Stimulated activated naive CD8-positive, alpha-beta T cell treated with anti-CD3 and anti-CD28 coated beads, Interleukin-15, Interleukin-2, amounts not matched to agents 100 ng/mL and 50 ng/mL, for 24 hours (primary cell): ENCODE data around the gene PITPNC1.

Experiments
- H3K27ac Mint-ChIP-seq: one replicate; pipeline ENCODE4 v1.8.0; 2021; ENCODE audit warnings: mild to moderate bottlenecking, mixed read lengths
- H3K27me3 Mint-ChIP-seq: one replicate; pipeline ENCODE4 v1.8.0; 2021; ENCODE audit warnings: mixed read lengths
- H3K36me3 Mint-ChIP-seq: one replicate; pipeline ENCODE4 v1.8.0; 2021; ENCODE audit warnings: low read depth, mixed read lengths
- H3K4me1 Mint-ChIP-seq: one replicate; pipeline ENCODE4 v1.8.0; 2021; ENCODE audit warnings: low read depth, mixed read lengths
- H3K4me3 Mint-ChIP-seq: one replicate; pipeline ENCODE4 v1.8.0; 2021; ENCODE audit warnings: mild to moderate bottlenecking, mixed read lengths
- H3K9me3 Mint-ChIP-seq: one replicate; pipeline ENCODE4 v1.8.0; 2021; ENCODE audit warnings: mixed read lengths

The PITPNC1 gene

DNA sequence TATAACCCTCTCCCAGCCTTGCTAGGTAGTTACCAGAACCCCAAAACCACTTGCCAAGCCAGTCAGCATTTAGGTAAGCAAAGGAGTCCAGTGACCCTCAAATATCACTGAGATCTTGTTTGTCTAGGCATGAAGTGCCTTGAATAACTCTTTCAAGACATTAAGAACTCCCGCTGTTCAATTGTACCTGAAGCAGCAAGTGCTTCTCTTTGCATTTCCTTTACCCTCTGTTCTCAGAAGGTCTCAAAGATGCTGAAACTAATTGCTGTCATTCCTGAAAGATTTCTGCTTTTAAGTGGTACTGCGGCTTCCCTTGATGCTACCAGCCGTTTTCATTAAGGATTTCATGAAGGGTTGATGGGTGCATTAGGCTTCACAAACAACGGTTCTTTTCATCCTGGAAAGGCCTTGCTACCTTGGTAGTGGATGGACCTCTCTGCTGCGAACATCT lies 142.7 kb downstream of the PITPNC1 start:
- peak overlapping the region; percentile 51 for H3K4me3 Mint-ChIP-seq
- peaks cover 7% of the 10 kb centered on the region for H3K9me3 Mint-ChIP-seq
- H3K4me1 Mint-ChIP-seq = peaks cover 70% of the 10 kb centered on the region
- no peaks in the 10 kb centered on the region for H3K36me3 Mint-ChIP-seq
- peak overlapping the region; percentile 56 for H3K27ac Mint-ChIP-seq
- H3K27me3 Mint-ChIP-seq = no peaks in the 10 kb centered on the region

DNA sequence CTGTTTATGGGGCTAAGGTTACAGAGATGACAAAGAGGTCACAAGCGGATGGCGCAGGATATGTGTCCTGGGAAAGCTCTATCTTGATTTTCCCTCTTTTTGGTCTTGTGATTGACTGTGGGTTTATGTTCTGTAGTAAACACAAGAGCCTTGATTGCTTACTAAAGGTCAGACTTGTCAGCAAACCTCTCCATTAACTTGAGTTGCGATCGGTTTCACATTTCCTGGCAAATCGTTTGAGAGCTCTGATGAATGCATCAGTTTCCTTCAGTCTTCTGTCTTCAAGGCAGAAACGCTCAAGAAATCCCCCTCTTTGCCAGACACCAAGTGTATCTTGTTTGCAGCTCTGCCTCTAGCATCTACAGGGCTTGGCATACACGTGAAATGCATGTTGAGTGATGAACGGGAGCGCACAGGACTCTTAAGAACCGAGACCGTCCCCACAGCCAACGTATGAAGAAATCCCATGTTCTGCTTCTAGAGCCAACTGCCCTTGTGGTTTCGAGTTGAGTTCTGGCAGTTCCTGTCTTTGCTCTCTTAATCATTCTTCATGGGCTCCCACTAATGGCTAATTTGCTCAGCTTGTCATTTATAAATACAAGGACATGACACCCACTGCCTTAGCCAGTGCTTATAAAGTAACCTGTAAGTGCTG lies 143.3 kb downstream of the PITPNC1 start:
- Mint-ChIP-seq H3K4me3 (peak overlapping the region; percentile 51), H3K4me1 (peaks cover 64% of the 10 kb centered on the region)

DNA sequence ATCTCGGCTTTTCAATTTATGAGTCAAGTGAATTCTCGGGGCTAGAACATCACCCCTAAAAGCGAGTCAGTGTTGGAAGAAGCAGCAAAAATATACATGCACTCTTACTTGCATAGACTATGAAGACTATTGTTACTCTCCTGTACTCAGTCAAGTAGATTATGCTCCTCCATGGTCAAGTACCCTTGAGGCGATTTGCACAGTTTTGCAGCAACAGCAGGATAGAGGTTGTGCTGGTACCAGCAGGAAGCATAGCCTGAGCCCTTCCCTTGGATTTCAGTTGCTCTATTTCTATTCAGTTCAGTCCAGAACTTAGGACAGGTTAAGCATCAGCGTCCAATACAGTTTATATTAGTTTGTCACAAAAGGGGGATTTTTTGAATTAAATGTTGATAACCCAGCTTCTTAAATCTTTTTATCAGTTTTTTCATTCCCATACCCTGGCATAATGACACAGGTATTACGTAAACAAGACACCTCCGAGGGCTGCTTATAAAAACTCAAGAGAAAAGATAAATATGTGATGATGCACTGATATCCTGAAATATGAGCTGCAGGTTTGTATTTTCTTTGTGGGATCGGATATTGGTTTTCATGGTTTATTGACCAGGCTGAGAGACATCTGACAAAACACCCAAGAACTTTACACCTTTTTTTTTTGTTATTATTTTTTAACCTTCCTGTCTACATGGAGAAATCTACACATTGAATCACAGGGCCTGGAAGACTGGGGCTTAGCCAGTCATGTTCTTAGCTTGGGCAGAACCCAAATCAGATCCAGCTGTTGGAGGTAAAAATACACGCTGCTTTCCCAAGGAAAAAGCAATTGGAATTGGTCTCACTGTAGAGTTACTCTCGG lies 144.1 kb downstream of the PITPNC1 start:
- Mint-ChIP-seq H3K9me3 (peaks cover 7% of the 10 kb centered on the region), H3K36me3 (no peaks in the 10 kb centered on the region), H3K4me3 (no peak overlapping the region), H3K27me3 (no peaks in the 10 kb centered on the region), H3K4me1 (peaks cover 61% of the 10 kb centered on the region), H3K27ac (no peak overlapping the region)

More for the DNA sequence above, 143.3 kb downstream of the PITPNC1 start:
- H3K27me3 Mint-ChIP-seq = no peaks in the 10 kb centered on the region
- H3K9me3 Mint-ChIP-seq = peaks cover 7% of the 10 kb centered on the region
- no peaks in the 10 kb centered on the region for H3K36me3 Mint-ChIP-seq
- H3K27ac Mint-ChIP-seq = peak overlapping the region; percentile 62

DNA sequence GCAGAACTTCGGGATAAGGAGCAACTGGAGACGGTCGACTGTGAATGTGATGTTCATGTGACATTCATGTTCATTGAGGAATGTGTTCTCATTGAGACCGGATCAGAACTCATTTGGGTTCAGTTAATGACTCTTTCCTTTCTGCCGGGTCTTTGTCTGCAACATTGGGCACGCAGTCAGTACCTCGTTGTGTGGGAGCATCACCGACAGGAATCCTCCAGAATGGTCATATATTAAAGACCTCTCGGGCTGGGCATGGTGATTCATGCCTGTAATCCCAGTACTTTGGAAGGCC lies 144.6 kb downstream of the PITPNC1 start:
- H3K4me3 Mint-ChIP-seq = no peak overlapping the region
- H3K27ac Mint-ChIP-seq = no peak overlapping the region
- H3K9me3 Mint-ChIP-seq = peaks cover 7% of the 10 kb centered on the region
- H3K36me3 Mint-ChIP-seq = no peaks in the 10 kb centered on the region
- no peaks in the 10 kb centered on the region for H3K27me3 Mint-ChIP-seq
- peaks cover 60% of the 10 kb centered on the region for H3K4me1 Mint-ChIP-seq

DNA sequence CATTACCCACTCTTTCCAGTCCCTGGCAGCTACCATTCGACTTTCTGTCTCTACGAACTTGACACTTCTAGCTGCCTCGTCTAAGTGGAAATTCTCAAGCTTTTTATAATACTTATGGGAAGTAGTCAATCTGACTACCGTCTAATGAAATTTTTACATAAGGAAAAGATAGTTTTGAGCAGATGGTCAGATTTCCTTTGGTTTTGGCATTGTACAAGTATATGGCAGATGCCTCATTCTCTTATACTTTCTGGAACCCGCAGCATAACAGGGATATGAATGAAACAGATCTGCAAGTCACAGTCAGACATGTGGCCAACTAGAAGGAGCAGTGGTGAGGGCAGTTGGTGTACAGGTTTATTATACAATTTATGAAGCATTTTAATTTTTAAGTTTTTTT lies 146.0 kb downstream of the PITPNC1 start:
- Mint-ChIP-seq H3K9me3 (no peaks in the 10 kb centered on the region), H3K4me1 (peaks cover 54% of the 10 kb centered on the region), H3K27ac (no peak overlapping the region), H3K27me3 (no peaks in the 10 kb centered on the region), H3K4me3 (no peak overlapping the region), H3K36me3 (no peaks in the 10 kb centered on the region)

DNA sequence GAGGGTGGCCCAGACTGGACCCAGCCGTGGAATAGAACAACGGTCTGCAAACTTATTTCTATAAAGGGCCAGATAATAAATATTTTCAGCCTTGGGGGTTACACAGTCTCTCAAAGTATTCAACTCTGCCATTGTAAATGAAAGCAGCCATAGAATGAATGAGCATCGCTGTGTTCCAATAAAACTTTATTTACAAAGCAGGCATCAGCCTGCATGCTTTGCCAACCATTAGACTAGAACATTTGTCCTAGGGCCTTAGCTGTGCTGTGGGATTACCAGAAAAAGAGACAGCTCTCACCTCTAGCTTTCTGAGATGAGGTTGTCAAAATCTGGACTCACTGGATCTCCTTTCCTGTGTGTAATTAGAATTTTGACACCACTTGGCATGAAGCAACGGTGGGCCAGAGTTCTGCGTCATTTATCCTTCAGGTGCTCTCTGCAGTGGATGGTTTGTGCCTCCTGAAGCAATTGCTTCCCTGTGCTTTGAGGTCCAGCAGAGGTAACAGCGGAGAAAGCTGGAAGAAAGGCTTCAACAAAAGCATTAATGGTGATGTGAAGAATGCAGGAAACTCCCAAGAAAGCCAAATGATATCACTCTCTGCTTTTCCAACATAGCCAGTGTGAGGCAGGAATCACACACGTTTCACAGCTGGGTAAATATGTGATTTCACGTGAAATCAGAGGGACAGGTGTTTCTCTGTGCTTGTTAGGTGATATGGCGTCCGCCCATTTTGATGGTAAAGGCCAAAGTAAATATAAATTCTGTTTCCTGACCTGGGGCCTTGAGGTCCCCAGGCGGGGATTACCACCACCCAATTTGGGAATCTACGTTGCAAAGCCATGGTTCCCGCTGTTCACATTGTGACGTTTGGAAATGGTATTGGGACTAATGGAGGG lies 148.4 kb downstream of the PITPNC1 start:
- Mint-ChIP-seq H3K36me3 (no peaks in the 10 kb centered on the region), H3K27ac (no peak overlapping the region), H3K27me3 (no peaks in the 10 kb centered on the region), H3K4me3 (no peak overlapping the region), H3K4me1 (peaks cover 33% of the 10 kb centered on the region), H3K9me3 (no peaks in the 10 kb centered on the region)

DNA sequence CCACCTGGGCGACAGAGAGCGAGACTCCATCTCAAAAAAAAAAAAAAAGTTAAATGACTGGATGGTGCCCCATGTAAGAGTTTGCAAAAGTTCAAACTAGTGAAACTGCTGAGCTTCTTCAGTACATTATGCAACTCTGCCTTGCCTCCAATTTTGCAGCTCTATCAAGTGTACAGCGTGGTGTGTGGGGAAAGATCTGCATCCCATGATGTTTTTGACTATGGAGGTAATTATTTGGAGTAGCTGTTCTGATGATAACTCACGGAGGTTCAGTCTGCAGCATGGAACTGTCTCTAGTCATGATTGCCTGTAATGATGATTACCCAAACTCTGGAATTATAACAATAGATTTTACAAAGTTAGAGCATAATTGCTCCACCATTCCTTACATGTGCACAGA lies 149.6 kb downstream of the PITPNC1 start:
- H3K27me3 Mint-ChIP-seq = no peaks in the 10 kb centered on the region
- no peaks in the 10 kb centered on the region for H3K9me3 Mint-ChIP-seq
- H3K36me3 Mint-ChIP-seq = no peaks in the 10 kb centered on the region
- no peak overlapping the region for H3K27ac Mint-ChIP-seq
- H3K4me3 Mint-ChIP-seq = no peak overlapping the region
- peaks cover 36% of the 10 kb centered on the region for H3K4me1 Mint-ChIP-seq

DNA sequence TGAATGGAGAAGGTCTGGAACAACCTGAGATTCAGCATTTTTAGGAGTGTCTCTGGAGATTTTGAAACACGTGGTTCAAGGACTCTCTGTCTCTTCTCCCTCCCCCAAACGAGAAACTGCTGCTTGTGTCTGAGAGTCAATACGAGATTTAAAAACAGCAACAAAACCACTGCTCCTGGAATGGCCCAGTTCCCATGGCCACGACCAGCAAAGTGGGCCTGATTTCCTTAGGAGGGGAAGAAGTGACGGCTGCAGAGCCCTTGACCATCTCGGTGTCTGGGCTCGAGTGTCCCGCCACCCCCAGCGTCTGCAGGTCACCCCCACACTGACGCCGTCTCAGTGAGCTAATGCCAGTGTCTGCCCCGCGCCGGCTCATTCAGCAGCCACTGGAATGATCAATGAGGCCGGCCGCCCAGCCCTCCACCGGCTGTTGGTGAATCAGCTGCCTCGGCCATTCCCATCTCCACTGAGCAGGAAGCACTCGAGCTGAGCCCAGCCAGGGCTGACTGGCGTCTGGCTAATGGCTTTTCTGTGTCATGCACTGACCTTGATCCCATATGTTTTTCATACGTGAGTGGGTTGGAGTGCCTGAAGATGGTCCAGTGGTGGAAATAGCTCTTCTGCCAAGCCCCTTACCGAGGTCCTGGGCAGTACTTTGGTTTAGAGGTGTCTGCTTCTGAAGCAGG lies 151.8 kb downstream of the PITPNC1 start:
- H3K4me3 Mint-ChIP-seq = no peak overlapping the region

DNA sequence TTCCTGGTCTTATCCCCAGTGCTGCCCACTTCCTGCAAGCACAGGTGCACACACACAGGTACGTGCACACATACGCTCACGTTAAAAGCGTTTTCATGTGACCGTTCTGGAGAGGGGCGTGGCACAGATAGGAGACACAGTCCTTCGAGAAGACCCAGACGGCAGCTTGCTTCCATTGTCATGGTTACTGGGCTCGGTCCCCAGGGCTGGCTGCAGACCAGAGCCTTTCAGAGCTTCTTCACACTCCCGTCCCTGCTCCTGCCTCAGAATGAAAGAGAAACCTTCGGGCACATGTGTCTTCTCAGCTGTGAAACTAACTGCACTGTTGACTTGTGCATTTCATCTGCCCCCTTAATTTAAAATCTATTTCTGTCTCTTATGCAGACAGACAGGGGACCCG lies 154.2 kb downstream of the PITPNC1 start:
- H3K9me3 Mint-ChIP-seq = no peaks in the 10 kb centered on the region
- H3K4me3 Mint-ChIP-seq = no peak overlapping the region
- peaks cover 14% of the 10 kb centered on the region for H3K36me3 Mint-ChIP-seq
- H3K4me1 Mint-ChIP-seq = peaks cover 26% of the 10 kb centered on the region
- no peak overlapping the region for H3K27ac Mint-ChIP-seq
- no peaks in the 10 kb centered on the region for H3K27me3 Mint-ChIP-seq

More for the DNA sequence above, 151.8 kb downstream of the PITPNC1 start:
- Mint-ChIP-seq H3K36me3 (no peaks in the 10 kb centered on the region), H3K4me1 (peaks cover 29% of the 10 kb centered on the region), H3K27me3 (no peaks in the 10 kb centered on the region), H3K27ac (no peak overlapping the region), H3K9me3 (no peaks in the 10 kb centered on the region)

DNA sequence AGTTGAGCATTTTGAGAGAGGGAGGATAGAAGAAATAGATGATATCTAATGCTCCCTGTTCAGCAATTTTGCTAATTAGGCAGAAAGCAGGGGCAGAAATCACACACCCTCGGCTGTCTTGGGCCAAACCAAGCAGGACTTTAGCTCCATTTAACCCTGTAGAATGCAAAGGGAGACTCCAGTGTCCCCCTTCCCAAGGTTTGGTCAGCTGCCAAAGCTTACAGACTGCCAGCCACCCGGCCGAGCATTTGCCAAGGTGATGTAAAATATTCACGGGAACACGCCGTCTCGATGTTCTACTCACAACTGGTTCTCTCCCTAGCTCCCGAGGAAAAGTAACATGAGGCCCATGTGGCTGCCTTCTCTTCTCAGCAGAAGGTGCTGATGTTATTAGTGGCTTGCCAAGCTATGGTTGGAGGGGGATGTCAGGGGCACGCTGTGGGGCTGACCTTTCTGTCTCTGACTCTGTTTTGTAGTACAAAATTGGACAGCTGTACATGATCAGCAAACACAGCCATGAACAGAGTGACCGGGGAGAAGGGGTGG lies 155.3 kb downstream of the PITPNC1 start:
- Mint-ChIP-seq H3K4me3 (no peak overlapping the region), H3K27me3 (no peaks in the 10 kb centered on the region), H3K27ac (no peak overlapping the region), H3K9me3 (no peaks in the 10 kb centered on the region), H3K4me1 (peaks cover 20% of the 10 kb centered on the region), H3K36me3 (peaks cover 14% of the 10 kb centered on the region)

DNA sequence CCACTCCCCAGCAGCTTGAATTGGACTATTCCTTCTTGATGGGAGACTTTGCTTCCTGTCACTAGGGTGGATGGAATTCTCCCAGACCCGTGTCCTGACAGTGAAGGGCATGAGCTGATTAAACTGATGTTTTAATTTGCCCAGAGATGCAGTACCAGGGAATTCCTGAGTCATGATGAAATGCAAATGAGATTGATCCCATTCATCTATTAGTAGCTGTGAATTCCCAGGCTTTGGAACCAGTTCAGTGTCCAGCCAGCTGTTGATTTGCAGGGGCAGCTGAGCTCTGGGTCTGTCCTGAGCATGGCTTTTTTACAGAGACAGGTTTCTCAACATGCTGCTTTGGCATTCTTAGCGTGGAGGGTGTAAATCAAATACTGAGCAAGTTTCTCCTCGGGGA lies 157.9 kb downstream of the PITPNC1 start:
- peaks cover 16% of the 10 kb centered on the region for H3K4me1 Mint-ChIP-seq
- H3K27ac Mint-ChIP-seq = no peak overlapping the region
- peaks cover 14% of the 10 kb centered on the region for H3K36me3 Mint-ChIP-seq
- H3K4me3 Mint-ChIP-seq = no peak overlapping the region
- H3K27me3 Mint-ChIP-seq = no peaks in the 10 kb centered on the region
- no peaks in the 10 kb centered on the region for H3K9me3 Mint-ChIP-seq

DNA sequence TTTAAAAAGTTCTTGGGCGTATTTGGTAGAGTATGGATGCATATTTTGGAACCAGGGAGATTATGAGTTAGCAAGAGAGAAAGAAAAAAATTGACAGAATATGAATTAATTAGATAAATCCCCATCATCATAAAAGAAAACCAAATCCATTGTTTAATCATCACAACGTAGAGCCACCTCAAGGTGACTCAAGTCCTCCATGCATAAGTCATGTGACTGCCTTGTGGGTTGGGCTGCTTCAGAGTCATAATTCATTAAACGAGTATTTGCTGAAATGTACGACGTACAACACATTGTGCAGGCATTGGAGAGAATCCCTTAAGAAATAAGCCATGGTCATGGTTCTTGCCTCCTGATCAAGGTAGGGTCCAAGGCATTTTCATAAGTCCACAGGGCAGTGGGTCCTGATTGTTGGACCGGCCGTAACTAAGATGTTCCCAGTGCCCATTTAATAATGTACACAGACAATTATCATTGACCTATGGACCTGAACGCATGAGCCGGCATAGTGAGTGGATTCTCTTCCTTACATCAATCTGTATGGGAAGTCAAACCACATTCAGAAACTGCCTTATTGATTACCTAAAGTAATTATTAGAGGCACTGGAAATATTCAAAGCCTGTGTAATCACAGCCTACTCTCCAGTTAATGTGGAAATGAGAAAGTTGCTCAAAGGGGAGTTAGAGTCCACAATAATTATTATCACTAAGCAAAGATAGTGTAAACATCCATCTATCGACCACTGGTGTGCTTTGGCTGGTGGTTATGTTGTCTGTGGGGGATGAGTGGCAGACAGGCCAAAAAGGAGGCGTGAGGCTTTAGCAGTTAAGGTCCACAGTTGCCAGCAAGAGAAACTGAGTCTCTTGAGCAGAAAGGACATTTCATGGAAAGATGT lies 165.4 kb downstream of the PITPNC1 start:
- no peaks in the 10 kb centered on the region for H3K9me3 Mint-ChIP-seq
- no peak overlapping the region for H3K4me3 Mint-ChIP-seq
- H3K4me1 Mint-ChIP-seq = peaks cover 14% of the 10 kb centered on the region
- H3K27ac Mint-ChIP-seq = peak overlapping the region; percentile 22
- H3K36me3 Mint-ChIP-seq = peaks cover 11% of the 10 kb centered on the region
- H3K27me3 Mint-ChIP-seq = no peaks in the 10 kb centered on the region

DNA sequence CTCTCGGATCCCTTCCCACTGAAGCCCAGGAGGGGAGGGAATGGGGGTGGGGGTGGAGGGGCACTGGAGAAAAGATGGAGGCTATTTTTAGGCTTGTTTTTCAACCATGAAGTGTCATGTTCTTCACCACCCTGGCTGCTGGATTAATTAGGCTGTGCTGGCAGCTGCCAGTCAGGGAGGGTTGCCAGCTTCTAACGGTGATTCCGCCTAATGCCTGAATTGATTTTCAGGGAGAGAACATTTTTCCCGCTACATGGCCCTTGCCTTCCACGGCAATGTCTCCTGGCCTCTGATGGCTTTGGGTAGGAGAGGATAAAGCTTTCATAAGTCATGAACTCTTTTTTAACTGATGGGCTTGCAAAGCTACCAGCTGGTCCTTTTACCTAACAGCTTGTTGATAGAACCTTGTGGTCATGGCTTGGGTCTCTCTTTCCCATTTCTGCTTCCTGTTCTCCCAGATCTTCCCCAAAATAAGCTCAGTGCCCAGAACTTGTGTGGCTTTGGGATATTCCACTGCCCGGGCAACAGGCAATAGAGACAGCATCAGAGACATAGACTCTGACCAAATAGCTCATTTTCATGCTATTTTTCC lies 167.4 kb downstream of the PITPNC1 start:
- no peak overlapping the region for H3K4me3 Mint-ChIP-seq
- peaks cover 26% of the 10 kb centered on the region for H3K4me1 Mint-ChIP-seq
- H3K27ac Mint-ChIP-seq = peak overlapping the region; percentile 57
- no peaks in the 10 kb centered on the region for H3K27me3 Mint-ChIP-seq
- H3K9me3 Mint-ChIP-seq = no peaks in the 10 kb centered on the region
- H3K36me3 Mint-ChIP-seq = peaks cover 11% of the 10 kb centered on the region
